DMS 273 treated with DMSO at 0.1 percent for 48 hours (cell line): ENCODE data around the gene EYS.
"Not testable (repeated sequence)": the region's sequence is repeated elsewhere in the genome, so short reads cannot be mapped to it uniquely, and the experiment has no call there.

Experiments
- DNase-seq: peaks from one replicate; lab custom pipeline; 2025; lab: John Stamatoyannopoulos, UW

Gene EYS

DNA sequence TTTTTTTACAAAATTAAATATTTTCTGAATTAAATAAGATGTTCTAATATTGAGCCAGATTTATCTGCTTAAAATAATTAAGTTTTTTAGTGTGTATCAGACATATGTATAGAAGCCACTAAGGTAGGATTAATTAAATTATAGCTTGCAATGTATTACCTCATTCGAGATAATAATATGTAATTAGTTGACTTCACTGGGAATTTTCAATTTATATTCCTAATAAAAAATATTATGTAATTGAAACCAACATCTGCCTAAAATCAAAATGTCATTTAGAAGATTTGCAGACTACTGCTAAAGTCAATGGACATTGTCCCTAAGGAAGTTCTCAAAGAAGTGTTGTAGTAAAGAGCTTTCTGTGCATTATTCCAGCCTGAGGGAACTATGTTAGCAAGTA, 254.7 kb downstream of the EYS start:
- DNase-seq: no peak

DNA sequence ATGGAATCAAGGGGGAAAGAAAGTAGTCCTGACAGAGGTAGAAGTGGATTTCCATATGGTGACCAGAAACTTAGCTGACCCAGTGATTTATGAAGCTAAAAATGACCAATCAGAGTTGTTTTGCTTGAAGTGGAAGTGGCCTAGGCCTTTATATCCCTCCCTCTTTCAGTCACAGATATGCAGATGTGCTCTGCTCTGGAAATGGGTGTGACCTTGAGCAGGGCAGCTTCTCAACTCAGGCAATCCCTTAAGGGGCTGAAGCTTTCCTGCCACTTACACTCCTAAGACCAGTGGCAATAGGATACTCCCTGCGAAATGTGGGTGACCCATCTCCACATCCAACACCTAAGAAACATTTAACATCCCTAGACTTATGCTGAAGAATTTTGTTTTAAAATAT, 256.6 kb downstream of the EYS start:
- no peak for DNase-seq

DNA sequence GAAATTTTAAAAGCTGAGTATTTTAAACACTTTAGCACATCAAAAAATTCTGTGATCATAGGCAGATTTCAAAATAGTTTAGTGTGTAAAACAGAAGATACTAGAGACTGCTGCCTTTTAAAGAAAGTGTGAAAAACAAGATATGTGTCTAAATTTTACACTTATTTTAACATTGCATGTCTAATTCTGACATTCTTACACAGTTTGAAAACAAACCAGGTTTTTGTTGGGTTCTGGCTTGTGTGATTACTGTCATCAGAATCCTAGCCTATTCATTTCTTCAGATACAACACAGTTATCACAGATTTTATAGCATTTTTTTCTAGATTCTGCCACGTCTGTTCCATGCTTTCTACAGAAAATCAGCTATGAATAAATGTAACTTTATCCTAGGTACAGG, 257.1 kb downstream of the EYS start:
- no peak for DNase-seq

DNA sequence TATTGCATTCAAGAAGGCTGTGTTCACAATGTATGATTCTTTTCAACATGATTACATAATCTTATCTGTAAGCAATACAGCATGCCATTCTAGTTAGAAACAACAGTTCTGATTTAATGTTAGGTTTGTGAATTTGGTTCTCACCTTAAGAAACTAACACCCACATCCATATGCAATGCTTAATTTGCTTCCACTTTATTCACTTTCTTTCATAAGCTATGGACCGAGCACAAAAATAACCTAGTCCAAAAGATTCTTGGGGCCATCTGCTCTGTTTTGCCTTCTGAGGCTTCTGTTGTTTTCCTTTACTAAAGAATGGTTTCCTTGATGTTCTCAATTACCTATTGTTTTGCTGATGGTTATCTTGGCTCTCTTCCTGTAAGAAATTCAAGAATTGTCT, 258.2 kb downstream of the EYS start:
- no peak for DNase-seq

DNA sequence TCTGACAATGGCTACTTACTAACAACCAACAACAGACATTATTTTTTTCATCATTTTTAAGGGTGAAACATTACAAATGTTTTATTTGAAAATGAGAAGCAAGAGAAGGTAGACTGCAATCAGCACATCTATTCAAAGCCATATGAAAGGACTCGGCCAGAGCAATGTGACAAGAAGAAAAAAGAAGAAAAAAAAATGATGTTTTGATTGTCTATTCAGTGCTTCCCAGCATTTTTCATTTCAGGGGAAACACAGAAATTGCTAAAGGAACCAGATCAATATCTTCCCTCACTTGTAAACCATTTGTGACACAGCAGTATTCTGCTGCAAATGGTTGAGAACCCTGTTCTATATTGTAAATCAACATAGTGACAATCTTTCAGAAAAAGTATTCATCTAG, 270.7 kb downstream of the EYS start:
- DNase-seq: no peak

DNA sequence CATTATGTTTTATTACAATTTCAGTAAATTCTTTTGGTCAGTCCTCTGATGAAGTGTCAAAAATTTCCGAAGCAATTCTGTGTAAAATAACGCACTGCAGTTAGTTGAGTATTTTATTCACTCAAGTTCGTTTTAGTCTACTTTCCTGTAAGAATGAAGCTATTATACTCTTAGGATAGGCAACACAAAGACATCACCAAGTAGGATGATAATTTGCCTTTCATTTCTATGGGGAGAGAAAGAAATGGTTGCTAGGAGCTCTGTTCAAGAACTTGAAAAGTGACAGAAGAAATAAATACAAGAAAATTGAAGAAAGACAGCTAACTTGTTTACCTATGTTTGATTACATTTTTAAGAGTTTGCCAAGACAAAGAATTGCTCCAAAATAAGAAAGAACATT, 290.4 kb downstream of the EYS start:
- no peak for DNase-seq

DNA sequence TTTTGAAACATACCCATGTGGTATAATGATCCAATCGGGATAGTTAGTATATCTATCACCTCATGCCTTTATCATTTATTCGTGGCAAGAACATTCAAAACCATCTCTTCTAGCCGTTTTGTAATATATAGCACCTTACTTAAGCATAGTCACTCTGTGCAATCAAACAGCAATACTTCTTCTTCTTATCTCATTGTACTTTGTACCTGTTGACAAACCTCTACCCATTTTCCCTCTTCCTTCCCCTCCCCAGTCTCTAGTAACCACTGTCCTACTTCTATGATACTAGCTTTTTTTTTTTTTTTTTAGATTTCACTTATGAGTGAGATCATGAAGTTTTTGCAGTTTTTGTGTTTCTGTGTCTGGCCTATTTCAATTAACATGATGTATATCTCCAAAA, 296.7 kb downstream of the EYS start:
- DNase-seq: no peak

DNA sequence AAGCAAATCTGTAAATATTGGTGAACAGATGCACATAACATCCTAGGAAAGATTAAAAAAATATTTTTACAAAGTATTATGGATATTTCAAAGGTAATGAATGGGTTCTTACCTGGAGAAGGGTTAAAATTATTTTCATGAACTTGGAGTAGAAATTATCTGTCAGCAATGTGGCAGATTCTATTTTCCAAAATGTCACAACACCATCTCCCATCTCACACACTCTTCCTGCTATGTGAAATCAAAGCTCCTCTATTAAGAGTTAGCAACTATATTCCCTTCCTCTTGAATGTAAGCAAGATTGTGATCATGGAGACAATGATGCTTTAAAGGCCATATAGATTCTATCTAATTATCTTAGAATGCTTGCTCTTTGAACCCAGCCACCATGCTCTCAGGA, 304.5 kb downstream of the EYS start:
- no peak for DNase-seq

DNA sequence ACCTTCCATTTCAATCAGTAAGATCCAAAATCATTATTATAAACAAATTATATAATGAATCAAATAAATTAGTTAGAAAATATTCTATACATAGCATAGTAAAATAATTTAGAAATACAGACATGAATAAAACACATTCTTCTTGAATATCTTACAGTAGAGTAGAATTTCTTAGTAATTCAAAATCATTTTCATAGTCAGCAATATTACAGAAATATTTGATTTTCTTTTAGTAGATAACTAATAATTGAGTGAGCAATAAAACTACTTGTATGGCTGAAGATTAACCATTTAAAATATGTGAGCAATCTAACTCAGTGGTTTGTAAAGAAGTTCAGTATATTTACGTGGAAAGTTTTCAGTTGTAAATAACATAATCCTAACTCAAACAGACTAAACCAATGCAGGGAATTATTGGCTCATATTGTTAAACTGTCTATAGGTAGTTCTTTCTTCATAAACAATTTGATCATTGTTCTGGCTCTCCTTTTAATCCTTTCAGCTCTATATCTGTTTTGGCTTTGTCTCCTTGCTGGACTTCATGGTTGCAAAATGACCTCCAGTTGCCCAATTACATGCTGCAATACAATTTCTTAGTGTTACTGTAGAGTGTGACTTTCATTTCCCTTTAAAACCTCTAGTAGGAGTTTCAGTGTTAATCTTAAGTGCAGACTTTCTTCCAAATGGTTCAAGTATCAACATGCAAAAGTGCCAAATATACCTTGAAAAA, 307.5 kb downstream of the EYS start:
- no peak for DNase-seq

DNA sequence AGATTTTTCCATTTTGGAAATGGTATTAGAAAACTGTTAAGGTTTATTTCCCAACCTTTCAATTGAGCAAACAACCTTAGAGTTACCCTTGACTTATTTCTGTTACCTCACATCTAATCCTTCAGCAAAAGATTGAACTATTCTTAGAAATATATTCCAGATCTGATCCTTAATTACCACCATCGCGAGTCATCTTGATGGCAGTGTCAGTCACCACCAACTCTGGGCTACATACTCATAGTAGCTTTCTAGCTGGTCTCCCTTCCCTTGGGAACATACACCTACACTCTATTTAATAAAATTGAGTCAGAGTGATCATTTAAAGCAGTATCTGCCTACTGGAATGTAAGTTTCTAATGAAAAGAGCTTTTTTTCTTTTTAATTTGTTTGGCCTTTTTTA, 308.2 kb downstream of the EYS start:
- no peak for DNase-seq

DNA sequence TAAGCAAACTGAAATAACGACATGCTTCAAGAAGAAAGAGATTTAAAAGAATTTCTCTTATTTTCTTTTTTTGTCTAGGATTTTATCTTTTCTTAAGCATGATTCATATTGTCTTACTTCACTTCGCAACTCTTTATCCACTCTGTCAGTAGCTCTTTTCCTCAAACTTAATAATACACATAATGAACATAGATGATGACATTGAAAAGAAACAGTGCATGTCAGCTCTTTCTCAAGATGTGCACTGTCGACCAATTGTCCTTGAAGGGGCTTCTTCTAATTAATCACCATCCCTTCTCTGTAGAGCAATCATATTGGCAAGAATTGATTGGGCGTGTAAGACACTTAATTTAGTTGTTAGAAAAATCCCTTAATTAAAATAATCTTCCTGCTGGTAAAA, 356.5 kb downstream of the EYS start:
- no peak for DNase-seq

DNA sequence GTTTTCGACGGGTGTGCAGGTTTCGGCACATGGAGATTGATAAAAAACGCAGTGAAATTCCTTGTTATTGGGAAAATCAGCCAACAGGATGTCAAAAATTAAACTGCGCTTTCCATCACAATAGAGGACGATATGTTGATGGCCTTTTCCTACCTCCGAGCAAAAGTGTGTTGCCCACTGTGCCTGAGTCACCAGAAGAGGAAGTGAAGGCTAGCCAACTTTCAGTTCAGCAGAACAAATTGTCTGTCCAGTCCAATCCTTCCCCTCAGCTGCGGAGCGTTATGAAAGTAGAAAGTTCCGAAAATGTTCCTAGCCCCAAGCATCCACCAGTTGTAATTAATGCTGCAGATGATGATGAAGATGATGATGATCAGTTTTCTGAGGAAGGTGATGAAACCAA, 404.4 kb downstream of the EYS start:
- not testable (repeated sequence) for DNase-seq

DNA sequence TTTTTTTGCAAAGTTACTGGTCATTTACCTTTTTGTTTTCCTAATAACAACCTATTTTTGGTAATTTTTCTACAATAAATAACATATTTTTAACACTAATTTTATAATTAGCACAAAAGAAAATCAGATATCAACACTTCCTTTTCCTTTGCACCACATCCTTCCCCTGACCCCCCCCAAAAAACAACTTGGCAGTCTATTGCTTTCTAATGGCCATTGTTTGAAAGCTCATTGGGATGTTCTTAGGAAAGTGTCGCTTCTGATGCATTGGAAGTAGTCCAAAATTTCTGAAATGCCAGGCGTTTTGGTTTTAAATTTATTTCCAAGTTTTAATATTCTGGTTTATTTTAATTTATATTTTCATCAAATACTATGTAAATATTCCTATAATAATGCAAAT, 407.8 kb downstream of the EYS start:
- no peak for DNase-seq

DNA sequence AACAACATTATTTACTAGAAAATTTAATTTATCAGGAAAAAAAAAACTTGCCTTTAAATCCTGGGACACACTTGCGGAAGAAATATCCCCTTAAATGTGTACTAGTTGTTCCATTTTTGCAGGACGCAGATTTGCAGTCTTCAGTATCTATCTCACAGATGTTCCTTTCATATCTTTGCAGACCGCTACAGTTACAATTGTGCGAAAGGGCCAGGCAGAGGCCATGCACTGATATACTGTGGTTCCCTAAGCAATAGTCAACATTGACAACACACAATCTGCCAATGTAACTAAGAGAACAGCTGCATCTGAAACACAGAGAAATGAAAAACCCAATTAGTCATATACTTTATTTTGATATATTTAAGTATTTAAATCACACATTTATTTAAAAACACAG, 411.2 kb downstream of the EYS start:
- no peak for DNase-seq

DNA sequence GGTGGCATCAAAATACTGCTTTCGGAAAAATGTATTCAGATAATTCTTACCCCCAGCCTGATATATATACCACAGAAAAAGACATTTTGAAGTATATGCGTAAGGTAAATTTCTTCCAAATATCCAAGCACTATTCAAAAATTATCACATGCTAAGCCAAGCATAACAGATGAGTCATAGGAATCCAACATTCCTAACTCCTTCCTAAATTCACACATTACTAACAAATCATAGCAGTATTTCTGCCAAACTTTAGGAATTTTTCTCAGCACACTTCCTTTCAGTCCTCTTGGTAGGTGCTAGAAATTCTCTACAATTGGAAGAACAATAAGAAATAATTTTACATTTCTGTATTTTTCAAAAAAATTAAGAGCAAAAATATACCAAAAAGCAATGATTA, 417.5 kb downstream of the EYS start:
- DNase-seq: no peak

DNA sequence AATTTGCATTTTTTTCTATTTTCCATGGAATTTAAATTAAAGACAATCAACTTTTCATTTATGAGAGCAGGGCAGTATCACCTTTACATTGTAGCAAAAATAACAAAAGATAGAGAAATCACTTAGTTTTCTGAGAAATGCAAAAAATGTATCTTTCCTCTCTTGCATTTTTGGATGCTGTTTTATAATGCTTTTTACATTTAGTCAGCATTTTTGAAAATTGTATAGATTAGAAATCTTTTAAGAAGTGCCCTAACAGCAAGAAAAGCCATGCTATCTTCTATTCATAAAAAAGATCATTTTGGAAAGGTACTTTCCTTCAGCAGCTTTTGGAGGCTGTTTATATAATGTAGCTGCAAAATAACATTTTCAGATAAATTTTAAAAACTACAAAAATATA, 421.8 kb downstream of the EYS start:
- no peak for DNase-seq

DNA sequence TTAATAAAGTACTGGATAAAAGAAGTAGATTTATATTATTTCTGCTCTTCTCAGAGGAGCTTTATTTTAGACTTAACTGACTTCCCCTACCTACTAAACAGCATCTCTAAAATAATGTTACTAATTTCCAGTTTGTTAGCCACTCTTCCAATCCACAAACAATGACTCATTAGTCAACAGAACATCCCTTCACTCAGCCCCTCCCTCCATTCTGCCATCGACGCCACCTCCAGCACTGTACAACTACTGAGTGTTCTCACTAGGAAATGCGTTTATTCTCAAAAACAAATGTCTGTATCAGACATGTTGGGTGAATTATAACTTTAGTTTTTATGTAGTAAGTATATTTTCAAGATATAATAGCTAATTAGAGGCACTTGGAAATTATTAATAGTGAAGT, 427.0 kb downstream of the EYS start:
- DNase-seq: no peak

DNA sequence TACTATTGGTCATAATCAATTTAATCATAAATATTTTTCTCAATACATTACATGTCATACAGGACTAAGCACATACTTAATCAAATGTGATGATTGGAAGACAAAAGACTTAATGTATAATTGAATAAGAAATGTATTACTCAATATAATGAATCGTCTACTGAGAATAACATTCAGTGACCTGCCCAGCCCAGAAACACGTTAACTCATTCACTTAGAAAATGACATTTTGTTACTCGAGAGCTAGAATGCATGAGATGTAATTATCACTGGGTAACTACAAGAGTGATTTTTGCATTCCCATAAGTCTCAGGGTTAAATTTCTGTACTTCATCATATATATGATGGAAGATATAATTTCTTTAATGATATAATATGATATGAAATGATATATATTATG, 444.8 kb downstream of the EYS start:
- DNase-seq: no peak

DNA sequence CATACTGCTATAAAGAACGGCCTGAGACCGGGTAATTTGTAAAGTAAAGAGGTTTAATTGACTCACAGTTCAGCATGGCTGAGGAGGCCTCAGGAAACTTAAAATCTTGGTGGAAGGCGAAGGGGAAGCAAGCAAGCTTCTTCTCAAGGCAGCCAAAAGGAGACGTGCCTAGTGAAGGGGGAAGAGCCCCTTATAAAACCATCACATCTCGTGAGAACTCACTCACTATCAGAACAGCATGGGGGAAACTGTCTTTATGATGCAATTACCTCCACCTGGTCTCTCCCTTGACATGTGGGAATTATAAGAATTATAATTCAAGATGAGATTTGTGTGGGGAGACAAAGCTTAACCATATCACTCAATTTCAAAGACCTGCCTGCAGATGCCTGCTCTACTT, 447.0 kb downstream of the EYS start:
- DNase-seq: no peak

DNA sequence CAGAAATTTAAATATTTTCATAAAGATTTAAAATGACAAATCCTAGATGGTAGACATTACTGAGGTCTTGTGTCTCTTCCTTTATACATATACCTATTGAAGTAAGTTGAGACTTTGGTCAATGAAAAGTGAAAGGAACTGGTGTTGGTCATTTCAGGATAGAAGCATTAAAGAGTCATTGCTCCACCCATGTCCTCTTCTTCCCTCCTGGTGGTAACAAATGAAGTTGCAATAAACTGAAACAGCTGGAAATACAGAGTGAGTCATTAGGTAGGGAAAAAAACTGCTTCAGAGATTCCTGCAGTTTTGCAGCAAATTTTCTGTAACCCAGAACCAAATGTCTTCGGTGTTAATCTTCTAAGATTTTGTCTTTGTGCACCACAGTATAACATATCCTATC, 448.0 kb downstream of the EYS start:
- DNase-seq: no peak

DNA sequence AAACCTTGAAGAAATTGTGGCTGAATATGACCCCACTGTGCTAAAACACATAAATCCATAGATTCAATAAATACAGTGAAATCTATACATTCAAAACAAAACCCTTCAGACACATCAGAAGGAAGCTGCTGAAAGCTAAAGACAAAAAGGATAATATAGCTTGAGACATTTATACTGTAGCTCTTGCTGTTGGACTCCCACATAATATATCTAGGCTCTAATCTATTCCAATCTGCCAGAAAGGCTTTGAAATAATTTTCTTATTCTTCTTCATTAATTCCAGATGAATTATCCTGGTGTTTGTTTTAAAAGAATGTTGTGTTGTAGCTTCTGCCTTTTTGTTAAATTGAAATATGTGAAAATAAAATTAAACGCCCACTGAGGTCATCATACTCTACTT, 454.0 kb downstream of the EYS start:
- DNase-seq: no peak

DNA sequence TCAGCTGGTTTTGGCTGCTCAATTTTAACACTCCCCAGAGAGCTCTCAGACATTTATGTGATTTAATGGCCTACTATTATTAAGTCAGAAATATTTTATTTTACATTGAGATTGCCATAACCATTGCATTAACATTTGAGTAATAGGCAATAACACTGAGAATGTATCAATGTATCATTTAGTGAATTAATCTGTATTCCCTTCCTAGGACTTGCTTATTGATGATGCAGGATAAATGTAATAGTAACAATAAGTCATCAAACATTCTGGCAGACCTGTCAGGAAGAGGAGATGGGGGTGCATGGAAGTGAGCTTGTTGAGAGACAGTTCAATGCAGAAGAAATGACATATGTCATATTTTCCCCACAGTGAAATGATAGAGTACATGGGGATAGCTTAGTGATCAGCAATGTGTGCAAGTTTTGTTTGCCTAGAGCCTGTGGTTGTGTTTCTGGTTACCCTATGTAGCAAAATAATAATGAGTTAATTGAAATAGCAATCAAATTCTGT, 458.9 kb downstream of the EYS start:
- DNase-seq: no peak

DNA sequence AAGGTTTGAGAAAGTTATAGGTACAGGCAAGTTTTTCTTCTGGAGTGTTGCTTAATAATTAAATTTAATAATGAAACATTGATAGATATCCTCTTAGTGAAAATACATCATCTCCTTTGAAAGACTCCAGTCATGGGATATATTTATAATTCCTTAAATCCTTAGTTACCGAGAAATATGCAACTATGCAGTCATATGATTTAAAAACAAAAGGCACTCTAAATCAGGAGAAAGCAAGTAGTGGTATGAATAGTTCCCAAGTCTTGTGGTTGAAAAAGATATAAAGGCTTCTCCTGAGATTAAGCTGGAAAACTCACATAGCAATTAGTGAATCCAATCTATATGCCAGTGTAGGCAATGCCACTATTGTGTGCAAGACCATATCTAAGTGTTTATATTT, 475.4 kb downstream of the EYS start:
- no peak for DNase-seq

DNA sequence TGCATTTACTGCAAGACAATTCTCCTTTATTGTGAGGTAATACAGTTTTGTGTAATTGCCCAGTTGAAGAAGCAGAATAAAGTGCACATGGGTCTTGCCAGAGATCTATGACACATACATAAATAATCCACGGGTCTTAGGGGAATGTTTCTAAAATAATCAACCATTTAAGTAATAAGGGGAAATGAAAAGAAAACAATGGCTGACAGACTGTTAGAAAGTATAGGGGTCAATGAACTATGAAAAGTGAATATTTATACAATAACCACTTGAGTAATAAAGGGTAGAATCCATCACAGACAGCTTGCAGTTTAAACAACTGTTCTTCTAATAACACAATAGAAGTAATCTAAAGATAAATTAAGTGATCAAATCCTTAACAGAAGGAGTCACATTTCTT, 477.2 kb downstream of the EYS start:
- DNase-seq: no peak

DNA sequence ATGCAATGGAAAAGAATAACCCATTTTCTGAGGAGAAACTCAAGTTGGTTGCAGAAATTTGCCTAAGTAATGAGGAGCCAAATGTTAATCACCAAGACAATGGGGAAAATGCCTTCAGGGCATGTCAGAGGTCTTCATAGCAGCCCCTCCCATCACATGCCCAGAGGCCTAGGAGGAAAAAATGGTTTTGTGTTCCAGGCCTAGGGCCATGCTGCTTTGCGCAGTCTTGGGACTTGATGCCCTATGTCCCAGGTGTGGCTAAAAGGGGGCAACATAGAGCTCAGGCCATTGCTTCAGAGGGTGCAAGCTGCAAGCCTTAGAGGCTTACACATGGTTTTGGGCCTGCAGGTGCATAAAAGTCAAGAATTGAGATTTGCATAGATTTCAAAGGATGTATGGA, 485.9 kb downstream of the EYS start:
- no peak for DNase-seq
